CD8-positive, alpha-beta memory T cell (primary cell): ENCODE results near the gene ISYNA1. TPM values are rescaled to one million over a fixed set of nuclear protein-coding genes. Genes with fewer than 3 reads are reported as not detected.
A peak's percentile ranks its signal among the peaks of the same experiment; 100 is the strongest.

Experiments used
- CTCF ChIA-PET: fragments of 350-600 bp; sonication (Branson Sonifier 250); formaldehyde crosslinking; loops from one replicate; lab custom pipeline; 2021; ENCODE audit warnings: antibody characterized with exemption; lab: Charles Lee
- POLR2A ChIA-PET: fragments of 350-600 bp; sonication (Branson Sonifier 250); formaldehyde crosslinking; loops from one replicate; lab custom pipeline; 2021; ENCODE audit warnings: antibody characterized with exemption; lab: Charles Lee
- DNase-seq, 5 donors: peaks; one replicate each; pipeline versions ENCODE4 v3.0.0 to v3.0.0-alpha.2; 2020 to 2022; ENCODE audit warnings: mixed read lengths in 1 of 5
- H3K27ac ChIP-seq: one replicate; pipeline ENCODE4 v1.7.0; 2013; ENCODE audit warnings: low read depth, mild to moderate bottlenecking, low read length, moderate library complexity
- H3K27me3 ChIP-seq: 2 replicates; pipeline ENCODE4 v1.7.0; 2013; ENCODE audit warnings: low read length, mild to moderate bottlenecking; ENCODE audit not compliant: insufficient read depth, poor library complexity, severe bottlenecking
- H3K36me3 ChIP-seq: 2 replicates; pipeline ENCODE4 v1.7.0; 2013; ENCODE audit warnings: mild to moderate bottlenecking, low read length, moderate library complexity; ENCODE audit not compliant: insufficient read depth
- H3K4me1 ChIP-seq: 2 replicates; pipeline ENCODE4 v1.7.0; 2013; ENCODE audit warnings: mild to moderate bottlenecking, low read length, moderate library complexity; ENCODE audit not compliant: insufficient read depth
- H3K4me3 ChIP-seq: 2 replicates; pipeline ENCODE4 v1.7.0; 2013; ENCODE audit warnings: mild to moderate bottlenecking, low read length
- H3K9me3 ChIP-seq: 2 replicates; pipeline ENCODE4 v1.7.0; 2013; ENCODE audit warnings: mild to moderate bottlenecking, low read length
- H3K27ac Mint-ChIP-seq, 8 donors: one replicate each; pipeline ENCODE4 v1.8.0; 2020 to 2021; ENCODE audit warnings: mixed read lengths in 8 of 8, mild to moderate bottlenecking in 6 of 8, inconsistent platforms in 3 of 8, moderate library complexity in 3 of 8
- H3K27me3 Mint-ChIP-seq, 2 donors: one replicate each; pipeline ENCODE4 v1.8.0; 2020 to 2021; ENCODE audit warnings: mixed read lengths in 2 of 2, mild to moderate bottlenecking in 1 of 2, moderate library complexity in 1 of 2
- H3K36me3 Mint-ChIP-seq, 3 donors: one replicate each; pipeline ENCODE4 v1.8.0; 2020 to 2021; ENCODE audit warnings: mixed read lengths in 3 of 3, inconsistent platforms in 1 of 3, mild to moderate bottlenecking in 1 of 3
- H3K4me1 Mint-ChIP-seq, 3 donors: one replicate each; pipeline ENCODE4 v1.8.0; 2020 to 2021; ENCODE audit warnings: mixed read lengths in 3 of 3, inconsistent platforms in 1 of 3, mild to moderate bottlenecking in 1 of 3
- H3K4me3 Mint-ChIP-seq, 7 donors: one replicate each; pipeline ENCODE4 v1.8.0; 2020 to 2021; ENCODE audit warnings: mixed read lengths in 7 of 7, mild to moderate bottlenecking in 6 of 7, moderate library complexity in 4 of 7, inconsistent platforms in 2 of 7
- H3K9me3 Mint-ChIP-seq, 5 donors: one replicate each; pipeline ENCODE4 v1.8.0; 2020 to 2022; ENCODE audit warnings: mixed read lengths in 5 of 5, mild to moderate bottlenecking in 3 of 5, moderate library complexity in 2 of 5, inconsistent platforms in 1 of 5
- polyA plus RNA-seq: library from polyadenylated mRNA; unstranded; fragments of 300-500 nt; fragmentation: Illumina TruSeq; gene quantifications from one replicate; pipeline ENCODE4 v1.2.3, GENCODE V29; 2021
- total RNA-seq, 2 experiments: library from RNA; stranded (reverse); gene quantifications; one replicate each; pipeline ENCODE4 v1.2.3, GENCODE V29; 2021

Gene ISYNA1
- total and polyA plus RNA-seq, 3 experiments from 2014 or later: 18.2 to 33.2 (median 20.3) TPM

GRCh38 chr19:18385359-18385674, 52.6 kb downstream of the ISYNA1 start:
- H3K9me3 Mint-ChIP-seq: no peaks in the 10 kb centered on the region
- Histone ChIP-seq H3K4me3 (no peak overlapping the region), H3K36me3 (no peaks in the 10 kb centered on the region), H3K27me3 (peaks cover 19% of the 10 kb centered on the region), H3K9me3 (no peaks in the 10 kb centered on the region), H3K27ac (peak overlapping the region; percentile 41), H3K4me1 (no peaks in the 10 kb centered on the region)
- peaks cover 5 to 13% (median 11%) of the 10 kb centered on the region in 3 donors for H3K4me1 Mint-ChIP-seq
- H3K36me3 Mint-ChIP-seq: peaks cover 0 to 3% (median 0%) of the 10 kb centered on the region in 3 donors
- H3K27me3 Mint-ChIP-seq: peaks cover 19 to 36% of the 10 kb centered on the region in 2 donors
- ChIA-PET CTCF (interaction anchor here (0.8 kb wide), 1 partner anchor 25 kb away, joined by 3 read pairs; no protein-coding TSS in a partner anchor), POLR2A (no interaction called here)
- no peak overlapping the region for H3K4me3 Mint-ChIP-seq
- no peak for DNase-seq
- H3K27ac Mint-ChIP-seq: no peak overlapping the region

GRCh38 chr19:18384775-18385174, 53.2 kb downstream of the ISYNA1 start:
- ChIA-PET CTCF (no interaction called here), POLR2A (no interaction called here)
- Mint-ChIP-seq H3K4me1 (peaks cover 5 to 13% (median 11%) of the 10 kb centered on the region in 3 donors), H3K27me3 (peaks cover 19 to 39% of the 10 kb centered on the region in 2 donors), H3K4me3 (no peak overlapping the region), H3K27ac (peak overlapping the region in 1 of 8 donors; percentile 43), H3K36me3 (no peaks in the 10 kb centered on the region), H3K9me3 (no peaks in the 10 kb centered on the region)
- H3K4me1 ChIP-seq: no peaks in the 10 kb centered on the region
- no peaks in the 10 kb centered on the region for H3K9me3 ChIP-seq
- H3K27ac ChIP-seq: no peak overlapping the region
- DNase-seq: no peak
- H3K27me3 ChIP-seq: peaks cover 19% of the 10 kb centered on the region
- no peak overlapping the region for H3K4me3 ChIP-seq
- no peaks in the 10 kb centered on the region for H3K36me3 ChIP-seq

Other genes starting within 250 kb of the ISYNA1 start
- 10 to 100 TPM; 24.2 to 24.6 TPM for gene MPV17L2, start 244.9 kb downstream of the ISYNA1 start, total RNA-seq
- gene MPV17L2, start 244.9 kb downstream of the ISYNA1 start, polyA plus RNA-seq: 12.6 TPM
- 1 to 10 TPM; 2.9 to 3.8 TPM for gene RAB3A, start 234.1 kb downstream of the ISYNA1 start, total RNA-seq
- 0.59 TPM for gene RAB3A, start 234.1 kb downstream of the ISYNA1 start, polyA plus RNA-seq
- gene PDE4C, start 211.7 kb downstream of the ISYNA1 start, total RNA-seq: not detected
- gene PDE4C, start 211.7 kb downstream of the ISYNA1 start, polyA plus RNA-seq: not detected
- gene IQCN, start 163.7 kb downstream of the ISYNA1 start, total RNA-seq: 1 to 10 TPM; 1.3 TPM
- gene IQCN, start 163.7 kb downstream of the ISYNA1 start, polyA plus RNA-seq: 0.31 TPM
- gene JUND, start 156.5 kb downstream of the ISYNA1 start, total RNA-seq: 100 to 1,000 TPM; 300 to 327 TPM
- gene JUND, start 156.5 kb downstream of the ISYNA1 start, polyA plus RNA-seq: 174 TPM
- 100 to 1,000 TPM; 351 to 373 TPM for gene LSM4, start 115.1 kb downstream of the ISYNA1 start, total RNA-seq
- gene LSM4, start 115.1 kb downstream of the ISYNA1 start, polyA plus RNA-seq: 154 TPM
- 10 to 100 TPM; 27.3 to 27.7 TPM for gene PGPEP1, start 97.5 kb downstream of the ISYNA1 start, total RNA-seq
- 12.2 TPM for gene PGPEP1, start 97.5 kb downstream of the ISYNA1 start, polyA plus RNA-seq
- gene GDF15, start 52.0 kb downstream of the ISYNA1 start, total RNA-seq: under 1 TPM; 0.28 to 0.29 TPM
- gene GDF15, start 52.0 kb downstream of the ISYNA1 start, polyA plus RNA-seq: not detected
- gene LRRC25, start 40.5 kb downstream of the ISYNA1 start, total RNA-seq: under 1 TPM; 0.26 to 0.31 TPM
- not detected for gene LRRC25, start 40.5 kb downstream of the ISYNA1 start, polyA plus RNA-seq
- gene SSBP4, start 18.7 kb downstream of the ISYNA1 start, total RNA-seq: 100 to 1,000 TPM; 111 to 131 TPM
- gene SSBP4, start 18.7 kb downstream of the ISYNA1 start, polyA plus RNA-seq: 108 TPM
- gene ELL, start 83.9 kb upstream of the ISYNA1 start, total RNA-seq: 10 to 100 TPM; 24.4 to 25.5 TPM
- gene ELL, start 83.9 kb upstream of the ISYNA1 start, polyA plus RNA-seq: 22.1 TPM
- gene FKBP8, start 105.4 kb upstream of the ISYNA1 start, total RNA-seq: 100 to 1,000 TPM; 161 to 170 TPM
- 138 TPM for gene FKBP8, start 105.4 kb upstream of the ISYNA1 start, polyA plus RNA-seq
- 100 to 1,000 TPM; 127 to 128 TPM for gene KXD1, start 119.7 kb upstream of the ISYNA1 start, total RNA-seq
- 84.4 TPM for gene KXD1, start 119.7 kb upstream of the ISYNA1 start, polyA plus RNA-seq
- gene UBA52, start 133.7 kb upstream of the ISYNA1 start, total RNA-seq: 1,000 to 10,000 TPM; 1,684 to 1,700 TPM
- 1,487 TPM for gene UBA52, start 133.7 kb upstream of the ISYNA1 start, polyA plus RNA-seq
- gene REX1BD, start 150.7 kb upstream of the ISYNA1 start, total RNA-seq: 100 to 1,000 TPM; 107 to 110 TPM
- 169 TPM for gene REX1BD, start 150.7 kb upstream of the ISYNA1 start, polyA plus RNA-seq
- gene CRLF1, start 168.7 kb upstream of the ISYNA1 start, total RNA-seq: not detected
- not detected for gene CRLF1, start 168.7 kb upstream of the ISYNA1 start, polyA plus RNA-seq
- gene TMEM59L, start 174.7 kb upstream of the ISYNA1 start, total RNA-seq: not detected
- gene TMEM59L, start 174.7 kb upstream of the ISYNA1 start, polyA plus RNA-seq: not detected
- gene KLHL26, start 198.9 kb upstream of the ISYNA1 start, total RNA-seq: 10 to 100 TPM; 12.4 to 12.8 TPM
- gene KLHL26, start 198.9 kb upstream of the ISYNA1 start, polyA plus RNA-seq: 5.1 TPM
- gene CRTC1, start 245.5 kb upstream of the ISYNA1 start, total RNA-seq: 1 to 10 TPM; 6.7 to 7.1 TPM
- gene CRTC1, start 245.5 kb upstream of the ISYNA1 start, polyA plus RNA-seq: 1.3 TPM